B cell (primary cell): ENCODE measurements around the gene NMT1. TPM values are rescaled to one million over a fixed set of nuclear protein-coding genes. Genes with fewer than 3 reads are reported as not detected.

Experiments used
- ATAC-seq: fragments of 200-7000 bp; cut with Tn5 transposase; one replicate; pipeline ENCODE4 v1.10.0; 2021; ENCODE audit warnings: low read depth, mild to moderate bottlenecking, moderate number of reproducible peaks, moderate library complexity
- CTCF ChIA-PET: fragments of 350-600 bp; sonication (Branson Sonifier 250); formaldehyde crosslinking; loops from one replicate; lab custom pipeline; 2021; ENCODE audit warnings: antibody characterized with exemption, inconsistent platforms; lab: Charles Lee
- POLR2A ChIA-PET: fragments of 350-600 bp; sonication (Branson Sonifier 250); formaldehyde crosslinking; loops from one replicate; lab custom pipeline; 2021; ENCODE audit warnings: antibody characterized with exemption; lab: Charles Lee
- DNase-seq: peaks from one replicate; pipeline ENCODE4 v3.0.0; 2013
- H2AFZ ChIP-seq: 2 replicates; pipeline ENCODE4 v1.6.1; 2012; ENCODE audit warnings: mild to moderate bottlenecking, low read depth, low read length; ENCODE audit not compliant: insufficient read depth, poor library complexity, severe bottlenecking
- H3K27ac ChIP-seq, 2 donors: 1 replicate in 1 of 2; 2 replicates in 1 of 2; pipeline ENCODE4 v1.5.1; 2012 to 2013; ENCODE audit warnings: low read length in 2 of 2, mild to moderate bottlenecking in 2 of 2, moderate library complexity in 1 of 2
- H3K27me3 ChIP-seq, 4 experiments: fragments of 200-600 bp in 1 of 4; sonication (generic) in 1 of 4; replicated peaks in 1 of 4; 1 replicate in 2 of 4; 2 replicates in 2 of 4; pipeline versions ENCODE4 v1.6.1 to v1.7.0; 2013 to 2016; ENCODE audit warnings: low read length in 3 of 4, mild to moderate bottlenecking in 2 of 4, mixed read lengths in 1 of 4, moderate library complexity in 1 of 4; ENCODE audit not compliant: insufficient read depth in 4 of 4, control insufficient read depth in 3 of 4; ENCODE audit errors: control extremely low read depth in 1 of 4
- H3K36me3 ChIP-seq, 2 experiments: replicated peaks in 1 of 2; 1 replicate in 1 of 2; 2 replicates in 1 of 2; pipeline versions ENCODE4 v1.6.1 to v1.7.1; 2013; ENCODE audit warnings: low read length in 1 of 2; ENCODE audit not compliant: insufficient read depth in 2 of 2, control insufficient read depth in 1 of 2; ENCODE audit errors: control extremely low read depth in 1 of 2, extremely low read depth in 1 of 2
- H3K4me1 ChIP-seq, 2 donors: fragments of 200-600 bp in 1 of 2; sonication (generic) in 1 of 2; 1 replicate in 1 of 2; 2 replicates in 1 of 2; pipeline versions ENCODE4 v1.5.1 to v1.6.1; 2013 to 2017; ENCODE audit warnings: low read length in 2 of 2; ENCODE audit not compliant: control insufficient read depth in 2 of 2, insufficient read depth in 2 of 2
- H3K4me2 ChIP-seq: replicated peaks from 2 replicates; pipeline ENCODE3; 2012; ENCODE audit warnings: mild to moderate bottlenecking, low read depth, low read length; ENCODE audit not compliant: poor library complexity, severe bottlenecking
- H3K4me3 ChIP-seq, 5 experiments: fragments of 200-600 bp in 1 of 5; sonication (generic) in 1 of 5; 1 replicate in 3 of 5; 2 replicates in 2 of 5; pipeline versions ENCODE4 v1.5.1 to v1.7.0; 2011 to 2016; ENCODE audit warnings: low read length in 4 of 5, mild to moderate bottlenecking in 4 of 5, low read depth in 2 of 5, control low read depth in 1 of 5, moderate library complexity in 1 of 5; ENCODE audit not compliant: insufficient read depth in 1 of 5; ENCODE audit errors: control extremely low read depth in 1 of 5, extremely low read depth in 1 of 5
- H3K79me2 ChIP-seq: fragments of 200-600 bp; sonication (generic); one replicate; pipeline ENCODE4 v1.6.0; 2016; ENCODE audit warnings: low read length; ENCODE audit not compliant: control insufficient read depth, insufficient read depth
- H3K9ac ChIP-seq: fragments of 200-600 bp; sonication (generic); 2 replicates; pipeline ENCODE4 v1.6.1; 2017; ENCODE audit warnings: mild to moderate bottlenecking, low read length, moderate library complexity
- H3K9me3 ChIP-seq, 3 donors: one replicate each; pipeline versions ENCODE4 v1.6.1 to v1.7.1; 2013; ENCODE audit warnings: low read length in 2 of 3; ENCODE audit not compliant: control insufficient read depth in 2 of 3, insufficient read depth in 1 of 3; ENCODE audit errors: control extremely low read depth in 1 of 3
- H4K20me1 ChIP-seq: 2 replicates; pipeline ENCODE4 v1.6.0; 2012; ENCODE audit warnings: mild to moderate bottlenecking, low read length; ENCODE audit not compliant: insufficient read depth, control insufficient read depth, poor library complexity, severe bottlenecking
- H3K27ac Mint-ChIP-seq: one replicate; pipeline ENCODE4 v1.8.0; 2021; ENCODE audit warnings: mixed read lengths
- H3K27me3 Mint-ChIP-seq: one replicate; pipeline ENCODE4 v1.8.0; 2021; ENCODE audit warnings: mixed read lengths
- H3K4me1 Mint-ChIP-seq: one replicate; pipeline ENCODE4 v1.8.0; 2021; ENCODE audit warnings: mixed read lengths
- H3K4me3 Mint-ChIP-seq: one replicate; pipeline ENCODE4 v1.8.0; 2021; ENCODE audit warnings: mixed read lengths
- H3K9me3 Mint-ChIP-seq: one replicate; pipeline ENCODE4 v1.8.0; 2022; ENCODE audit warnings: mixed read lengths; ENCODE audit not compliant: insufficient read depth
- EZH2 ChIP-seq: IDR thresholded peaks from 2 replicates; pipeline ENCODE4 v1.6.1; 2012; ENCODE audit warnings: borderline replicate concordance, low read depth, mild to moderate bottlenecking, moderate library complexity, low read length; ENCODE audit not compliant: insufficient read depth, poor library complexity, severe bottlenecking
- WGBS: methylation state at CpG from one replicate; pipeline ENCODE4 v1.1.5; 2013; ENCODE audit warnings: missing lambda C conversion rate; ENCODE audit not compliant: insufficient coverage; 5-methylcytosine and 5-hydroxymethylcytosine counted together
- intact Hi-C: fragments of 100-400 bp; cut with micrococcal nuclease; formaldehyde crosslinking; loops from one replicate; pipeline ENCODE4 v1.10.0; 2022
- polyA plus RNA-seq: library from polyadenylated mRNA; depleted of rRNA; stranded (reverse); fragments of >200 nt; gene quantifications from 2 replicates; pipeline ENCODE4 v1.2.3, GENCODE V29; 2012
- total RNA-seq, 2 donors: library from RNA; stranded (reverse); fragments of 120-200 nt in 1 of 2; gene quantifications; 1 replicate in 1 of 2; 2 replicates in 1 of 2; pipeline versions ENCODE4 v1.2.3 to v1.2.4, GENCODE V29; 2013 to 2022
- TF ChIP-seq, protein P1 (sequence below): fragments of 200-600 bp; IDR thresholded peaks from one replicate; pipeline ENCODE4 v1.8.0; 2022; ENCODE audit warnings: antibody characterized with exemption, mild to moderate bottlenecking

The NMT1 gene
- total and polyA plus RNA-seq, 2 donors (not counting 1 experiment from before 2014, with no cell fraction given), result 30.1 to 134 TPM

DNA sequence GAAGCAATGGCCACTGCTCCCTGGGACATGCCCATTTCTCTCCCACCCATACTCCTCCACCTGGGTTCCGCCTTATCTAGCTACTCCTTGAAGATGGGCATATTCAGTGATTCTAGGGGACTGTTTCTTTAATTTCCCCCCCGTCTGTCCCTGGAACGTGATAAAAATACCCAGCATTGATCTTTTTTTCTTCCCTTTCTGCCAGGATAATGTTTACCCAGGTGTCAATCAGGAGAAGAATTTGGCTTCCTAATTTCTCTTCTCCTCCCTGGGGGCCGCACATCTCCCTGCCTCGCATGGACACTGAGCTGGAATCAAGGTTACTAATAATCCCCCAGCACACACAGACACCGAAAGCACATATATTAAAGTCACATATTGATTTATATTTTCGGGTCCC lies 44.9 kb upstream of the NMT1 start:
- peaks cover 14 to 22% of the 10 kb centered on the region in 2 donors for H3K4me1 ChIP-seq
- H3K36me3 ChIP-seq, result no peaks in the 10 kb centered on the region
- ATAC-seq (no peak), DNase-seq (no peak)
- peaks cover 0 to 15% (median 0%) of the 10 kb centered on the region in 3 donors for H3K9me3 ChIP-seq
- H2AFZ ChIP-seq, result no peak overlapping the region
- peaks cover 0 to 35% (median 28%) of the 10 kb centered on the region in 4 experiments for H3K27me3 ChIP-seq
- no peaks in the 10 kb centered on the region for H3K79me2 ChIP-seq
- intact Hi-C loops, result no loop called here
- Mint-ChIP-seq H3K9me3 (no peaks in the 10 kb centered on the region), H3K4me3 (no peak overlapping the region), H3K27ac (no peak overlapping the region), H3K4me1 (peaks cover 18% of the 10 kb centered on the region), H3K27me3 (peaks cover 35% of the 10 kb centered on the region)
- no peaks in the 10 kb centered on the region for H4K20me1 ChIP-seq
- no peak overlapping the region for H3K27ac ChIP-seq
- no peak overlapping the region for H3K9ac ChIP-seq
- TF ChIP-seq, protein P1, sequence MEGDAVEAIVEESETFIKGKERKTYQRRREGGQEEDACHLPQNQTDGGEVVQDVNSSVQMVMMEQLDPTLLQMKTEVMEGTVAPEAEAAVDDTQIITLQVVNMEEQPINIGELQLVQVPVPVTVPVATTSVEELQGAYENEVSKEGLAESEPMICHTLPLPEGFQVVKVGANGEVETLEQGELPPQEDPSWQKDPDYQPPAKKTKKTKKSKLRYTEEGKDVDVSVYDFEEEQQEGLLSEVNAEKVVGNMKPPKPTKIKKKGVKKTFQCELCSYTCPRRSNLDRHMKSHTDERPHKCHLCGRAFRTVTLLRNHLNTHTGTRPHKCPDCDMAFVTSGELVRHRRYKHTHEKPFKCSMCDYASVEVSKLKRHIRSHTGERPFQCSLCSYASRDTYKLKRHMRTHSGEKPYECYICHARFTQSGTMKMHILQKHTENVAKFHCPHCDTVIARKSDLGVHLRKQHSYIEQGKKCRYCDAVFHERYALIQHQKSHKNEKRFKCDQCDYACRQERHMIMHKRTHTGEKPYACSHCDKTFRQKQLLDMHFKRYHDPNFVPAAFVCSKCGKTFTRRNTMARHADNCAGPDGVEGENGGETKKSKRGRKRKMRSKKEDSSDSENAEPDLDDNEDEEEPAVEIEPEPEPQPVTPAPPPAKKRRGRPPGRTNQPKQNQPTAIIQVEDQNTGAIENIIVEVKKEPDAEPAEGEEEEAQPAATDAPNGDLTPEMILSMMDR, result no peak
- no peak for TF ChIP-seq EZH2
- CTCF ChIA-PET, result no interaction called here
- H3K4me2 ChIP-seq, result no peak overlapping the region
- POLR2A ChIA-PET, result no interaction called here
- H3K4me3 ChIP-seq, result no peak overlapping the region
- 79% methylated on average over 5 of the region's 7 CpGs for WGBS

DNA sequence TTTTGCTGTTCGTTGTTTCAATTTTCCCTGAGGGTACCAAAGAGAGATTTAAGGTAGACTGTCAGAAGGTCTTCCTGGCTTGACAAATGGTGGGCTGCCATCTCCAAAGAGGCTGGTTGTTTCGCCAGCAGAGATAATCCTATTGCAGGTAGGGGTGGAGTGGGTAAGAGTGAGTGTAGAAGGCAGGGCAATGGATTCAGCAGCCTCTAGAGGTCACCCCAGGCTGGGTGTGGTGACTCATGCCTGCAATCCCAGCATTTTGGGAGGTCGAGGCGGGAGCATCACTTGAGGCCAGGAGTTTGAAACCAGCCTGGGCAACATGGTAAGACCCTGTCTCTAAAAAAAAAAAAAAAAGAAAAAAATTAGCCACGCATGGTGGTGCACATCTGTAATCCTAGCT lies 44.3 kb upstream of the NMT1 start:
- WGBS, result 71% methylated on average over 4 of the region's 5 CpGs
- H3K79me2 ChIP-seq, result no peaks in the 10 kb centered on the region
- ATAC-seq, result no peak
- no peaks in the 10 kb centered on the region for H3K9me3 Mint-ChIP-seq
- H3K27me3 ChIP-seq, result peaks cover 0 to 40% (median 32%) of the 10 kb centered on the region in 4 experiments
- ChIA-PET CTCF (no interaction called here), POLR2A (interaction anchor here (0.7 kb wide), 1 partner anchor 244 kb away, joined by 4 read pairs; no protein-coding TSS in a partner anchor)
- peaks cover 39% of the 10 kb centered on the region for H3K27me3 Mint-ChIP-seq
- peaks cover 0 to 16% (median 0%) of the 10 kb centered on the region in 3 donors for H3K9me3 ChIP-seq
- H3K4me1 ChIP-seq, result peaks cover 19 to 28% of the 10 kb centered on the region in 2 donors
- H3K27ac ChIP-seq, result no peak overlapping the region
- H3K36me3 ChIP-seq, result no peaks in the 10 kb centered on the region
- TF ChIP-seq, protein P1, result no peak
- TF ChIP-seq EZH2, result no peak
- DNase-seq, result no peak
- H3K4me3 ChIP-seq, result no peak overlapping the region
- H4K20me1 ChIP-seq, result no peaks in the 10 kb centered on the region
- H3K27ac Mint-ChIP-seq, result no peak overlapping the region
- H3K4me1 Mint-ChIP-seq, result peaks cover 24% of the 10 kb centered on the region
- no peak overlapping the region for H3K4me2 ChIP-seq
- no peak overlapping the region for H3K4me3 Mint-ChIP-seq
- no peak overlapping the region for H3K9ac ChIP-seq
- no peak overlapping the region for H2AFZ ChIP-seq
- intact Hi-C loops, result no loop called here
